Suppressor macrophage treated with lipopolysaccharide for 4 hours (primary cell): Measurements from ENCODE around the gene BACH2.
A peak's percentile ranks its signal among the peaks of the same experiment; 100 is the strongest.

Source experiments
- DNase-seq: peaks from one replicate; pipeline ENCODE4 v3.0.0-alpha.2; 2020

BACH2 gene

GRCh38 chr6:89956182-89956581, 340.5 kb downstream of the BACH2 start:
- peak; percentile 22 for DNase-seq

- no peak for DNase-seq
These were observed 341.3 kb downstream of the BACH2 start for GRCh38 chr6:89955364-89955763.

GRCh38 chr6:89954721-89955148, 341.9 kb downstream of the BACH2 start:
- peak; percentile 21 for DNase-seq

GRCh38 chr6:89952686-89953085, 344.0 kb downstream of the BACH2 start:
- DNase-seq: peak; percentile 55

GRCh38 chr6:89952105-89952671, 344.5 kb downstream of the BACH2 start:
- DNase-seq: no peak

GRCh38 chr6:89951574-89952104, 345.0 kb downstream of the BACH2 start:
- no peak for DNase-seq

- DNase-seq: peak; percentile 19
These were observed 345.7 kb downstream of the BACH2 start for GRCh38 chr6:89950879-89951391.

GRCh38 chr6:89950446-89950845, 346.2 kb downstream of the BACH2 start:
- DNase-seq: no peak

GRCh38 chr6:89948876-89949275, 347.8 kb downstream of the BACH2 start:
- DNase-seq: no peak

- DNase-seq: peak; percentile 50
These were observed 351.7 kb downstream of the BACH2 start for GRCh38 chr6:89944826-89945407.

- DNase-seq: no peak
These were observed 352.4 kb downstream of the BACH2 start for GRCh38 chr6:89944181-89944755.

GRCh38 chr6:89942601-89943000, 354.0 kb downstream of the BACH2 start:
- DNase-seq: no peak

GRCh38 chr6:89941763-89942497, 354.7 kb downstream of the BACH2 start:
- no peak for DNase-seq

- no peak for DNase-seq
These were observed 355.4 kb downstream of the BACH2 start for GRCh38 chr6:89941031-89941762.

GRCh38 chr6:89940225-89941027, 356.2 kb downstream of the BACH2 start:
- peak; percentile 81 for DNase-seq

GRCh38 chr6:89939144-89939543, 357.5 kb downstream of the BACH2 start:
- DNase-seq: no peak

- no peak for DNase-seq
These were observed 358.6 kb downstream of the BACH2 start for GRCh38 chr6:89938014-89938413.

- DNase-seq: no peak
These were observed 360.5 kb downstream of the BACH2 start for GRCh38 chr6:89936177-89936576.

- no peak for DNase-seq
These were observed 361.8 kb downstream of the BACH2 start for GRCh38 chr6:89934685-89935366.

GRCh38 chr6:89932245-89932802, 364.3 kb downstream of the BACH2 start:
- no peak for DNase-seq

GRCh38 chr6:89930789-89931188, 365.9 kb downstream of the BACH2 start:
- no peak for DNase-seq
